ENCODE measurements around the gene FSD1L. TPM values are rescaled to one million over a fixed set of nuclear protein-coding genes. Genes with fewer than 3 reads are reported as not detected.

FSD1L gene
- total and polyA plus RNA-seq, 2 of the 13 experiments (the other 11 are each of a cell fraction or from before 2014, with no cell fraction given): 4.1 to 5.1 TPM

- TF ChIP-seq SOX5 (CRISPR knock-in tag; IDR thresholded peaks at IDR 0.05; ENCODE audit: borderline replicate concordance): no peak
- no peak for TF ChIP-seq ERF (CRISPR knock-in tag; IDR thresholded peaks at IDR 0.05)
Measured at GRCh38 chr9:105500108-105500766, 52.4 kb downstream of the FSD1L start (continued).

- BruUV-seq (replicated peaks): no TSS peak
- POLR2A ChIA-PET: no interaction called here
- no peak for DNase-seq (ENCODE audit: low spot score)
- Histone ChIP-seq H3K36me3 (replicated peaks in 1 of 2; ENCODE audit: control insufficient read depth in 1 of 2, insufficient read depth in 2 of 2, low read length in 2 of 2) (0 out of 5 replicates have a peak, but pooled peaks cover 0 to 2% of the 10 kb centered on the region in 2 experiments), H3K27ac (ENCODE audit: extremely low read length, insufficient read depth, low read length) (no peak overlapping the region), H3K4me3 (replicated peaks in 1 of 3; ENCODE audit: insufficient read depth in 1 of 3, low read depth in 2 of 3, low read length in 3 of 3) (no peak overlapping the region), H3K9ac (ENCODE audit: insufficient read depth, low read depth, low read length) (no peak overlapping the region), H3K27me3 (ENCODE audit: control insufficient read depth in 1 of 2, insufficient read depth in 2 of 2, low read length in 2 of 2) (no peaks in the 10 kb centered on the region), H3K4me1 (ENCODE audit: insufficient read depth, low read length) (peaks cover 23% of the 10 kb centered on the region), H4K20me1 (ENCODE audit: insufficient read depth, low read length) (no peaks in the 10 kb centered on the region), H3K4me2 (ENCODE audit: low read depth, low read length) (no peak overlapping the region), H2AFZ (ENCODE audit: low read length) (no peak overlapping the region), H3K9me3 (ENCODE audit: low read length) (no peaks in the 10 kb centered on the region), H3K79me2 (ENCODE audit: insufficient read depth, low read length) (peaks cover 14% of the 10 kb centered on the region)
- in situ Hi-C loops (cut with HindIII; ENCODE audit: extremely low pct_ligation_motif_present, low pct_unique_long_range_greater_than_20kb) (no loop called here), intact Hi-C loops (cut with micrococcal nuclease; ENCODE audit: unreplicated experiment) (no loop called here)
- no peak for TF ChIP-seq NR2F6 (IDR thresholded peaks at IDR 0.05)
- TF ChIP-seq NR2F6 (CRISPR knock-in tag; IDR thresholded peaks at IDR 0.05): no peak
- TF ChIP-seq, protein P1, sequence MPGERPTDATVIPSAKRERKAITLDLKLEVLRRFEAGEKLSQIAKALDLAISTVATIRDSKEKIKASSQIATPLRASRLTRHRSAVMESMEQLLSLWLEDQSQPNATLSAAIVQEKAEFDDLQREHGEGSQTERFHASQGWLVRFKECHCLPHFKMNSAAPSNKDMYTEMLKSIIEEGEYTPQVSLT (CRISPR knock-in tag; IDR thresholded peaks at IDR 0.05; ENCODE audit: borderline replicate concordance, low read depth): no peak
- no peak for TF ChIP-seq MAZ (IDR thresholded peaks at IDR 0.05; ENCODE audit: borderline replicate concordance, low read depth, low read length)
- TF ChIP-seq MAZ (CRISPR knock-in tag; IDR thresholded peaks at IDR 0.05; ENCODE audit: low read depth): no peak
- TF ChIP-seq FOXC1 (CRISPR knock-in tag; IDR thresholded peaks at IDR 0.05; ENCODE audit: borderline replicate concordance): no peak
- no peak for TF ChIP-seq ZNF883 (CRISPR knock-in tag; IDR thresholded peaks at IDR 0.05; ENCODE audit: not compliant biosample characterization)
- no peak for TF ChIP-seq TFDP2 (CRISPR knock-in tag; IDR thresholded peaks at IDR 0.05)
- TF ChIP-seq, protein P2, sequence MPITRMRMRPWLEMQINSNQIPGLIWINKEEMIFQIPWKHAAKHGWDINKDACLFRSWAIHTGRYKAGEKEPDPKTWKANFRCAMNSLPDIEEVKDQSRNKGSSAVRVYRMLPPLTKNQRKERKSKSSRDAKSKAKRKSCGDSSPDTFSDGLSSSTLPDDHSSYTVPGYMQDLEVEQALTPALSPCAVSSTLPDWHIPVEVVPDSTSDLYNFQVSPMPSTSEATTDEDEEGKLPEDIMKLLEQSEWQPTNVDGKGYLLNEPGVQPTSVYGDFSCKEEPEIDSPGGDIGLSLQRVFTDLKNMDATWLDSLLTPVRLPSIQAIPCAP (CRISPR knock-in tag; IDR thresholded peaks at IDR 0.05; ENCODE audit: low read depth): no peak
- TF ChIP-seq ZFYVE20 (CRISPR knock-in tag; IDR thresholded peaks at IDR 0.05; ENCODE audit: borderline replicate concordance, low read depth): no peak
- no peak for ATAC-seq
- 92% methylated on average over 4 of the region's 4 CpGs for WGBS (ENCODE audit: low lambda C conversion rate)
- FAIRE-seq: no peak
- CTCF ChIA-PET (ENCODE audit: low intra/inter-chr PET ratio, low total read pairs): no interaction called here
Measured at GRCh38 chr9:105501414-105501813, 53.6 kb downstream of the FSD1L start.

Measured in HepG2 (cell line).